ENCODE results near the gene MARCHF9. TPM values are rescaled to one million over a fixed set of nuclear protein-coding genes. Genes with fewer than 3 reads are reported as not detected.
"Not testable (repeated sequence)": the region's sequence is repeated elsewhere in the genome, so short reads cannot be mapped to it uniquely, and the experiment has no call there.

The MARCHF9 gene
- total RNA-seq, 3 donors from 2014 or later (not counting 1 experiment from before 2014, with no cell fraction given), result 25.4 to 28.4 (median 26.0) TPM

- no peaks in the 10 kb centered on the region for H3K4me1 ChIP-seq (ENCODE audit: control insufficient read depth, insufficient read depth, low read length)
- no peak overlapping the region for H3K27ac ChIP-seq (ENCODE audit: low read length)
- H3K27ac Mint-ChIP-seq, result no peak overlapping the region
- no peak overlapping the region for H3K4me3 Mint-ChIP-seq
- intact Hi-C loops (cut with micrococcal nuclease), result no loop called here
- no peak for ATAC-seq
- WGBS (ENCODE audit: insufficient coverage), result 98% methylated on average over 3 of the region's 3 CpGs
- no peaks in the 10 kb centered on the region for H3K36me3 Mint-ChIP-seq
- peaks cover 39% of the 10 kb centered on the region for H3K36me3 ChIP-seq (ENCODE audit: control insufficient read depth, insufficient read depth, low read length)
- no peaks in the 10 kb centered on the region for H3K4me1 Mint-ChIP-seq
- no peaks in the 10 kb centered on the region for H3K27me3 Mint-ChIP-seq (ENCODE audit: low read depth in 2 of 2)
- DNase-seq, result no peak
- H3K27me3 ChIP-seq (ENCODE audit: control insufficient read depth, insufficient read depth, low read length), result no peaks in the 10 kb centered on the region
- no peaks in the 10 kb centered on the region for H3K9me3 ChIP-seq (ENCODE audit: control insufficient read depth, insufficient read depth, low read length)
- H3K4me3 ChIP-seq (ENCODE audit: low read length), result no peak overlapping the region
- no peak for TF ChIP-seq CTCF (IDR thresholded peaks at IDR 0.05)
- H3K9me3 Mint-ChIP-seq, result no peaks in the 10 kb centered on the region
Measured at GRCh38 chr12:57712701-57713100, 42.2 kb upstream of the MARCHF9 start.

- H3K9me3 Mint-ChIP-seq, result no peaks in the 10 kb centered on the region
- intact Hi-C loops (cut with micrococcal nuclease), result no loop called here
- ATAC-seq, result no peak
- H3K36me3 Mint-ChIP-seq, result no peaks in the 10 kb centered on the region
- peaks cover 44% of the 10 kb centered on the region for H3K36me3 ChIP-seq (ENCODE audit: control insufficient read depth, insufficient read depth, low read length)
- no peaks in the 10 kb centered on the region for H3K4me1 ChIP-seq (ENCODE audit: control insufficient read depth, insufficient read depth, low read length)
- no peak overlapping the region for H3K4me3 Mint-ChIP-seq
- no peak for TF ChIP-seq CTCF (IDR thresholded peaks at IDR 0.05)
- H3K4me1 Mint-ChIP-seq, result no peaks in the 10 kb centered on the region
- DNase-seq, result no peak
- H3K4me3 ChIP-seq (ENCODE audit: low read length), result no peak overlapping the region
- H3K9me3 ChIP-seq (ENCODE audit: control insufficient read depth, insufficient read depth, low read length), result no peaks in the 10 kb centered on the region
- H3K27ac Mint-ChIP-seq, result no peak overlapping the region
- WGBS (ENCODE audit: insufficient coverage), result 97% methylated on average over 5 of the region's 5 CpGs
- no peak overlapping the region for H3K27ac ChIP-seq (ENCODE audit: low read length)
- no peaks in the 10 kb centered on the region for H3K27me3 ChIP-seq (ENCODE audit: control insufficient read depth, insufficient read depth, low read length)
- no peaks in the 10 kb centered on the region for H3K27me3 Mint-ChIP-seq (ENCODE audit: low read depth in 2 of 2)
Measured at GRCh38 chr12:57713209-57713608, 41.7 kb upstream of the MARCHF9 start.

GRCh38 chr12:57715036-57715748 lies 39.7 kb upstream of the MARCHF9 start:
- intact Hi-C loops (cut with micrococcal nuclease); H3K4me1 Mint-ChIP-seq; H3K9me3 ChIP-seq (ENCODE audit: control insufficient read depth, insufficient read depth, low read length); DNase-seq; H3K4me3 Mint-ChIP-seq; H3K4me1 ChIP-seq (ENCODE audit: control insufficient read depth, insufficient read depth, low read length); H3K27me3 Mint-ChIP-seq (ENCODE audit: low read depth in 2 of 2); H3K9me3 Mint-ChIP-seq; H3K27ac Mint-ChIP-seq; H3K4me3 ChIP-seq (ENCODE audit: low read length); H3K36me3 Mint-ChIP-seq; ATAC-seq; H3K27me3 ChIP-seq (ENCODE audit: control insufficient read depth, insufficient read depth, low read length); H3K27ac ChIP-seq (ENCODE audit: low read length): not testable (repeated sequence)
- 81% methylated on average over 5 of the region's 6 CpGs for whole genome bisulfite sequencing (ENCODE audit: insufficient coverage)
- peaks cover 63% of the 10 kb centered on the region for H3K36me3 ChIP-seq (ENCODE audit: control insufficient read depth, insufficient read depth, low read length)

GRCh38 chr12:57715786-57716185 lies 39.1 kb upstream of the MARCHF9 start:
- H3K36me3 Mint-ChIP-seq, result peaks cover 9% of the 10 kb centered on the region
- no peaks in the 10 kb centered on the region for H3K9me3 ChIP-seq (ENCODE audit: control insufficient read depth, insufficient read depth, low read length)
- intact Hi-C loops (cut with micrococcal nuclease), result no loop called here
- no peak for DNase-seq
- no peaks in the 10 kb centered on the region for H3K9me3 Mint-ChIP-seq
- peaks cover 68% of the 10 kb centered on the region for H3K36me3 ChIP-seq (ENCODE audit: control insufficient read depth, insufficient read depth, low read length)
- H3K4me3 Mint-ChIP-seq, result no peak overlapping the region
- no peak for TF ChIP-seq CTCF (IDR thresholded peaks at IDR 0.05)
- H3K4me1 ChIP-seq (ENCODE audit: control insufficient read depth, insufficient read depth, low read length), result no peaks in the 10 kb centered on the region
- no peak overlapping the region for H3K4me3 ChIP-seq (ENCODE audit: low read length)
- H3K27me3 Mint-ChIP-seq (ENCODE audit: low read depth in 2 of 2), result no peaks in the 10 kb centered on the region
- H3K27ac Mint-ChIP-seq, result no peak overlapping the region
- no peak overlapping the region for H3K27ac ChIP-seq (ENCODE audit: low read length)
- H3K4me1 Mint-ChIP-seq, result no peaks in the 10 kb centered on the region
- 94% methylated on average over 10 of the region's 12 CpGs for WGBS (ENCODE audit: insufficient coverage)
- ATAC-seq, result no peak
- no peaks in the 10 kb centered on the region for H3K27me3 ChIP-seq (ENCODE audit: control insufficient read depth, insufficient read depth, low read length)
